Right lobe of liver (tissue), 4 donors: ENCODE measurements around the gene LMBR1.

ENCODE experiments used
- CTCF ChIP-seq, 4 donors: fragments of 200-600 bp in 3 of 4; fragments of 450-650 bp in 1 of 4; IDR thresholded peaks; one replicate each; pipeline versions ENCODE4 v1.5.1 to v1.8.0; 2016 to 2022; ENCODE audit warnings: antibody characterized with exemption in 4 of 4, mild to moderate bottlenecking in 2 of 4
- POLR2A ChIP-seq: fragments of 450-650 bp; IDR thresholded peaks from one replicate; pipeline ENCODE4 v1.6.1; 2017; ENCODE audit warnings: antibody characterized with exemption, mild to moderate bottlenecking
- donor health status: DM: no; HTN: no; CAD: no.
- donor health status: DM: no; HTN: no; CAD: no.
- donor health status: DM: no; HTN: yes; CAD: no.

- TF ChIP-seq CTCF (IDR thresholded peaks at IDR 0.05): no peak
- TF ChIP-seq POLR2A: no peak
Measured at GRCh38 chr7:156832195-156832877, 60.6 kb downstream of the LMBR1 start.
